Measurements from ENCODE around the gene MEGF9.

DNA sequence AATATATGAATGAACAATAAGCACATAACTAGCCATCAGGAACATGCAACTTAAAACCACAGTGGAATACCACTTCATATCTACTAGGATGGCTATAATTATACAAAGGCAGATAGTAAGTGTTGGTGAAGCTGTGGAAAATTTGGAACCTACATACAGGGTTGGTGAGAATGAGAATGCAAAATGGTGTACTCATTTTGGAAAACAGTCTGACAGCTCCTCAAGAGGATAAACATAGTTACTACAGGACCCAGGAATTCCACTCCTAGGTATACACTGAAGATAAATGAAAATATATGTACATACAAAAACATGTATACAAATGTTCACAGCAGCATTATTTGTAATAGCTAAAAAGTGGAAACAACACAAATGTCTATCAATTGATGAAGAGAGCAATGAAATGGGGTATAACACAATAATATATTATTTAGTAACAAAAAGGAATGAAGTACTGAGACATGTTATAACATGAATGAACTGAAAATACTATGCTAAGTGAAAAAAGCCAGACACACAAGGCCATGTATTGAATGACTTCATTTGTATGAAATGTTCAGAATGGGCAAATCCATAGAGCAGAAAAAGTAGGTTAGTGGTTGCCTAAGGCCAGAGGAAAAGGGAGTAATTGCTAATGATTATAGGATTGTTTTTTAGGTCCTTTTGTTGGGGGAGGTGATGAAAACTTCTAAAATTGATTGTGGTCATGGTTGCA, 103.1 kb downstream of the MEGF9 start:
- TF ChIP-seq MYC (IDR thresholded peaks at IDR 0.05; ENCODE audit: low read depth, low read length) (no peak), EZH2 (IDR thresholded peaks at IDR 0.05; ENCODE audit: borderline replicate concordance, low read depth, low read length, severe bottlenecking) (no peak), POLR2AphosphoS5 (IDR thresholded peaks at IDR 0.05; ENCODE audit: insufficient read depth, low read depth, low read length) (no peak), POLR2A (IDR thresholded peaks at IDR 0.05; ENCODE audit: low read depth, low read length) (no peak)
- TF ChIP-seq, protein P1, sequence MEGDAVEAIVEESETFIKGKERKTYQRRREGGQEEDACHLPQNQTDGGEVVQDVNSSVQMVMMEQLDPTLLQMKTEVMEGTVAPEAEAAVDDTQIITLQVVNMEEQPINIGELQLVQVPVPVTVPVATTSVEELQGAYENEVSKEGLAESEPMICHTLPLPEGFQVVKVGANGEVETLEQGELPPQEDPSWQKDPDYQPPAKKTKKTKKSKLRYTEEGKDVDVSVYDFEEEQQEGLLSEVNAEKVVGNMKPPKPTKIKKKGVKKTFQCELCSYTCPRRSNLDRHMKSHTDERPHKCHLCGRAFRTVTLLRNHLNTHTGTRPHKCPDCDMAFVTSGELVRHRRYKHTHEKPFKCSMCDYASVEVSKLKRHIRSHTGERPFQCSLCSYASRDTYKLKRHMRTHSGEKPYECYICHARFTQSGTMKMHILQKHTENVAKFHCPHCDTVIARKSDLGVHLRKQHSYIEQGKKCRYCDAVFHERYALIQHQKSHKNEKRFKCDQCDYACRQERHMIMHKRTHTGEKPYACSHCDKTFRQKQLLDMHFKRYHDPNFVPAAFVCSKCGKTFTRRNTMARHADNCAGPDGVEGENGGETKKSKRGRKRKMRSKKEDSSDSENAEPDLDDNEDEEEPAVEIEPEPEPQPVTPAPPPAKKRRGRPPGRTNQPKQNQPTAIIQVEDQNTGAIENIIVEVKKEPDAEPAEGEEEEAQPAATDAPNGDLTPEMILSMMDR (IDR thresholded peaks at IDR 0.05; ENCODE audit: extremely low read depth in 1 of 2, insufficient read depth in 1 of 2, low read depth in 1 of 2, low read length in 2 of 2), result no peak
